Measurements from ENCODE around the gene C3orf20. TPM values are rescaled to one million over a fixed set of nuclear protein-coding genes. Genes with fewer than 3 reads are reported as not detected.

C3orf20 gene
- total and polyA plus RNA-seq, 2 of the 13 experiments (the other 11 are each of a cell fraction or from before 2014, with no cell fraction given), result 0.03 to 0.04 TPM

- H3K27ac ChIP-seq (ENCODE audit: extremely low read length, insufficient read depth, low read length), result no peak overlapping the region
- H3K4me1 ChIP-seq (ENCODE audit: insufficient read depth, low read length), result no peaks in the 10 kb centered on the region
- BruUV-seq (replicated peaks), result no TSS peak
- ATAC-seq, result no peak
- intact Hi-C loops (cut with micrococcal nuclease; ENCODE audit: unreplicated experiment), result loop anchor here (5.0 kb wide), 1 partner anchor 908 kb away; no protein-coding TSS in a partner anchor
- no peaks in the 10 kb centered on the region; a peak in 1 of 5 replicates for H3K27me3 ChIP-seq (ENCODE audit: control insufficient read depth in 1 of 2, insufficient read depth in 2 of 2, low read length in 2 of 2)
- H3K9ac ChIP-seq (ENCODE audit: insufficient read depth, low read depth, low read length), result no peak overlapping the region
- H2AFZ ChIP-seq (ENCODE audit: low read length), result no peak overlapping the region
- no peaks in the 10 kb centered on the region for H3K79me2 ChIP-seq (ENCODE audit: insufficient read depth, low read length)
- DNase-seq (ENCODE audit: low spot score), result no peak
- H3K4me3 ChIP-seq (replicated peaks in 1 of 3; ENCODE audit: insufficient read depth in 1 of 3, low read depth in 2 of 3, low read length in 3 of 3), result no peak overlapping the region
- CTCF ChIA-PET (ENCODE audit: low intra/inter-chr PET ratio, low total read pairs), result no interaction called here
- no peaks in the 10 kb centered on the region for H3K9me3 ChIP-seq (ENCODE audit: low read length)
- in situ Hi-C loops (cut with HindIII; ENCODE audit: extremely low pct_ligation_motif_present, low pct_unique_long_range_greater_than_20kb), result no loop called here
- TF ChIP-seq ARNTL (CRISPR knock-in tag; IDR thresholded peaks at IDR 0.05), result no peak
- TF ChIP-seq ZNF333 (CRISPR knock-in tag; IDR thresholded peaks at IDR 0.05; ENCODE audit: borderline replicate concordance), result no peak
- TF ChIP-seq ZNF17 (CRISPR knock-in tag; IDR thresholded peaks at IDR 0.05), result no peak
- TF ChIP-seq ZNF10 (CRISPR knock-in tag; IDR thresholded peaks at IDR 0.05; ENCODE audit: borderline replicate concordance, low read depth), result no peak
- no peak for TF ChIP-seq MTA3 (CRISPR knock-in tag; IDR thresholded peaks at IDR 0.05)
- POLR2A ChIA-PET, result no interaction called here
- no peaks in the 10 kb centered on the region for H3K36me3 ChIP-seq (replicated peaks in 1 of 2; ENCODE audit: control insufficient read depth in 1 of 2, insufficient read depth in 2 of 2, low read length in 2 of 2)
- no CpG with 5 or more reads among the region's 1 CpG for WGBS (ENCODE audit: low lambda C conversion rate)
- H3K4me2 ChIP-seq (ENCODE audit: low read depth, low read length), result no peak overlapping the region
- no peaks in the 10 kb centered on the region for H4K20me1 ChIP-seq (ENCODE audit: insufficient read depth, low read length)
- FAIRE-seq, result no peak
Measured at GRCh38 chr3:14699643-14700042, 24.7 kb downstream of the C3orf20 start.

- no peak for TF ChIP-seq TFDP1 (CRISPR knock-in tag; IDR thresholded peaks at IDR 0.05; ENCODE audit: borderline replicate concordance)
- no peak for TF ChIP-seq ETS1 (CRISPR knock-in tag; IDR thresholded peaks at IDR 0.05)
- no peak for TF ChIP-seq MXD1 (CRISPR knock-in tag; IDR thresholded peaks at IDR 0.05)
- TF ChIP-seq ZSCAN9 (CRISPR knock-in tag; IDR thresholded peaks at IDR 0.05; ENCODE audit: borderline replicate concordance), result no peak
- no peak for TF ChIP-seq HHEX (CRISPR knock-in tag; IDR thresholded peaks at IDR 0.05)
- TF ChIP-seq SCMH1 (CRISPR knock-in tag; IDR thresholded peaks at IDR 0.05; ENCODE audit: borderline replicate concordance), result no peak
- no peak for TF ChIP-seq ZNF512B (CRISPR knock-in tag; IDR thresholded peaks at IDR 0.05; ENCODE audit: borderline replicate concordance)
- CTCF ChIA-PET (ENCODE audit: low intra/inter-chr PET ratio, low total read pairs), result no interaction called here
- no peaks in the 10 kb centered on the region for H3K9me3 ChIP-seq (ENCODE audit: low read length)
- POLR2A ChIA-PET, result no interaction called here
- H2AFZ ChIP-seq (ENCODE audit: low read length), result no peak overlapping the region
- no peak overlapping the region for H3K4me3 ChIP-seq (replicated peaks in 1 of 3; ENCODE audit: insufficient read depth in 1 of 3, low read depth in 2 of 3, low read length in 3 of 3)
- H3K27me3 ChIP-seq (ENCODE audit: control insufficient read depth in 1 of 2, insufficient read depth in 2 of 2, low read length in 2 of 2), result no peaks in the 10 kb centered on the region; a peak in 1 of 5 replicates
- H3K4me2 ChIP-seq (ENCODE audit: low read depth, low read length), result no peak overlapping the region
- H3K27ac ChIP-seq (ENCODE audit: extremely low read length, insufficient read depth, low read length), result no peak overlapping the region
- in situ Hi-C loops (cut with HindIII; ENCODE audit: extremely low pct_ligation_motif_present, low pct_unique_long_range_greater_than_20kb), result no loop called here
- H3K9ac ChIP-seq (ENCODE audit: insufficient read depth, low read depth, low read length), result no peak overlapping the region
- FAIRE-seq, result no peak
- no peaks in the 10 kb centered on the region for H3K36me3 ChIP-seq (replicated peaks in 1 of 2; ENCODE audit: control insufficient read depth in 1 of 2, insufficient read depth in 2 of 2, low read length in 2 of 2)
- no peaks in the 10 kb centered on the region for H3K4me1 ChIP-seq (ENCODE audit: insufficient read depth, low read length)
- no peaks in the 10 kb centered on the region for H4K20me1 ChIP-seq (ENCODE audit: insufficient read depth, low read length)
- WGBS (ENCODE audit: low lambda C conversion rate), result 20% methylated on average over 1 of the region's 3 CpGs
- no peaks in the 10 kb centered on the region for H3K79me2 ChIP-seq (ENCODE audit: insufficient read depth, low read length)
- intact Hi-C loops (cut with micrococcal nuclease; ENCODE audit: unreplicated experiment), result loop anchor here (5.0 kb wide), 1 partner anchor 906 kb away; no protein-coding TSS in a partner anchor
- BruUV-seq (replicated peaks), result no TSS peak
- no peak for DNase-seq (ENCODE audit: low spot score)
- ATAC-seq, result no peak
Measured at GRCh38 chr3:14700891-14701290, 25.9 kb downstream of the C3orf20 start.

Data from HepG2 (cell line).